Ovary (tissue), 9 donors: ENCODE data around the gene MDC1. TPM values are rescaled to one million over a fixed set of nuclear protein-coding genes. Genes with fewer than 3 reads are reported as not detected.
A peak's percentile ranks its signal among the peaks of the same experiment; 100 is the strongest.

ENCODE experiments used
- DNase-seq, 5 donors: peaks; one replicate each; pipeline ENCODE4 v3.0.0-alpha.2; 2019 to 2020
- H3K27ac ChIP-seq, 2 donors: fragments of 200-600 bp; one replicate each; pipeline versions ENCODE4 v1.5.1 to v1.8.0; 2019 to 2022
- H3K27me3 ChIP-seq: fragments of 200-600 bp; one replicate; pipeline ENCODE4 v1.8.0; 2022
- H3K36me3 ChIP-seq: fragments of 200-600 bp; sonication (generic); one replicate; pipeline ENCODE4 v1.5.1; 2019
- H3K4me1 ChIP-seq: one replicate; pipeline ENCODE4 v1.8.1; 2013; ENCODE audit warnings: mild to moderate bottlenecking, moderate library complexity; ENCODE audit not compliant: insufficient read depth
- H3K4me3 ChIP-seq: fragments of 200-600 bp; sonication (generic); one replicate; pipeline ENCODE4 v1.5.1; 2017
- H3K9me3 ChIP-seq, 2 donors: fragments of 200-600 bp in 1 of 2; sonication (generic) in 1 of 2; one replicate each; pipeline versions ENCODE4 v1.5.1 to v1.8.1; 2013 to 2019; ENCODE audit warnings: mild to moderate bottlenecking in 1 of 2, moderate library complexity in 1 of 2
- CTCF ChIP-seq, 3 donors: fragments of 450-650 bp in 2 of 3; fragments of 200-600 bp in 1 of 3; IDR thresholded peaks; one replicate each; pipeline versions ENCODE4 v1.5.1 to v1.8.0; 2016 to 2022; ENCODE audit warnings: antibody characterized with exemption in 3 of 3, mild to moderate bottlenecking in 1 of 3
- EP300 ChIP-seq: sonication (generic); formaldehyde crosslinking; IDR thresholded peaks from one replicate; pipeline ENCODE4 v1.6.1; 2017; ENCODE audit warnings: antibody characterized with exemption
- POLR2A ChIP-seq: fragments of 450-650 bp; IDR thresholded peaks from one replicate; pipeline ENCODE4 v1.6.1; 2017; ENCODE audit warnings: antibody characterized with exemption, mild to moderate bottlenecking, moderate library complexity
- WGBS, 3 donors: extraction: QIAGEN DNeasy Blood & Tissue Kit in 1 of 3; methylation state at CpG; one replicate each; pipeline versions ENCODE4 v1.1.5 to v1.1.7; 2013 to 2017; 5-methylcytosine and 5-hydroxymethylcytosine counted together
- intact Hi-C, 4 donors: fragments of 100-400 bp; cut with DNase I; formaldehyde crosslinking; loops; one replicate each; pipeline versions ENCODE4 v1.11.0 to v1.15.1; 2022 to 2023
- polyA plus RNA-seq, 2 donors: library from polyadenylated mRNA; stranded (reverse); fragments of 200-250 nt in 1 of 2; fragments of 350-450 nt in 1 of 2; fragmentation: Illumina TruSeq in 1 of 2; extraction: RNeasy Lipid Tissue Mini Kit (QIAGEN cat#74804) in 1 of 2; gene quantifications; one replicate each; pipeline ENCODE4 v1.2.3, GENCODE V29; 2013 to 2014
- total RNA-seq, 7 donors: library from RNA; depleted of rRNA in 2 of 7; stranded (reverse); fragments of >200 nt in 2 of 7; fragmentation: NEBNext Ultra II Directional in 3 of 7; extraction: Animal tissue kit (Norgen Biotek cat#: 25700) in 3 of 7; gene quantifications; one replicate each; pipeline versions ENCODE4 v1.1.0 to v1.2.4, GENCODE V29; 2016 to 2023
- donor health status: DM: no; HTN: no; CAD: no; lungs with moderate emphysema.
- donor health status: DM: no; HTN: no; CAD: no.
- donor health status: Bipolar disorder and iron deficiency.
- donor health status: DM: yes; HTN: yes; CAD: no.
- donor health status: DM: no; HTN: no; CAD: no.
- donor health status: DM: yes; HTN: yes; CAD: no.

MDC1 gene
- total and polyA plus RNA-seq, 9 donors: 13.1 to 62.5 (median 39.2) TPM

- Histone ChIP-seq H3K4me1 (peaks cover 10% of the 10 kb centered on the region), H3K27me3 (no peaks in the 10 kb centered on the region), H3K27ac (peak overlapping the region in 1 of 2 donors; percentile 2), H3K36me3 (no peaks in the 10 kb centered on the region), H3K4me3 (no peak overlapping the region), H3K9me3 (no peaks in the 10 kb centered on the region)
- TF ChIP-seq CTCF (IDR thresholded peaks at IDR 0.05) (peak; percentile 89 to 96 (median 96)), EP300 (no peak)
- 10 to 13% (median 11%) methylated on average over 31 of the region's 31 CpGs for WGBS, 3 donors
- intact Hi-C loops: loop anchor here in 3 of 4 donors (1.0 to 10.0 kb wide), 7 partner anchors 43 to 396 kb away; no protein-coding TSS in a partner anchor
- peak; percentile 79 to 92 (median 90) for DNase-seq
Observed at GRCh38 chr6:30678964-30679726, 37.9 kb downstream of the MDC1 start.

GRCh38 chr6:30676660-30677285, 40.3 kb downstream of the MDC1 start:
- Histone ChIP-seq H3K4me3 (no peak overlapping the region), H3K4me1 (peaks cover 9% of the 10 kb centered on the region), H3K27me3 (no peaks in the 10 kb centered on the region), H3K9me3 (no peaks in the 10 kb centered on the region), H3K27ac (no peak overlapping the region), H3K36me3 (no peaks in the 10 kb centered on the region)
- TF ChIP-seq EP300 (no peak), CTCF (IDR thresholded peaks at IDR 0.05) (no peak), POLR2A (no peak)
- DNase-seq: no peak
- intact Hi-C loops: loop anchor here in 3 of 4 donors (5.0 to 10.0 kb wide), 5 partner anchors 132 to 398 kb away; no protein-coding TSS in a partner anchor
- WGBS, 3 donors: 71 to 78% (median 76%) methylated on average over 10 of the region's 10 CpGs

- Histone ChIP-seq H3K4me3 (peak within 1 kb of the TSS; percentile 100), H3K27ac (peak within 1 kb of the TSS in 1 of 2 donors; percentile 35), H3K27me3 (no peaks in the 10 kb centered on the region), H3K9me3 (no peaks in the 10 kb centered on the region), H3K36me3 (no peaks in the 10 kb centered on the region), H3K4me1 (peaks cover 4% of the 10 kb centered on the region)
- 0% methylated on average over 56 to 57 of the region's 57 CpGs for WGBS, 3 donors
- TF ChIP-seq CTCF (IDR thresholded peaks at IDR 0.05) (peak; percentile 85 to 89 (median 88)), POLR2A (peak; percentile 18), EP300 (no peak)
- intact Hi-C loops: loop anchor here in 2 of 4 donors (10.0 kb wide), 3 partner anchors 128 to 402 kb away; no protein-coding TSS in a partner anchor
- DNase-seq: peak; percentile 94 to 97 (median 96)
Observed at GRCh38 chr6:30672445-30673253, 44.4 kb downstream of the MDC1 start, which contains the start of gene DHX16. TSS of gene DHX16 (minus strand) at chr6:30673006. CDS start at chr6:30672841, 165 bp downstream.
